Neural progenitor cell (in vitro differentiated cells): ENCODE measurements around the gene TMPRSS9.

Experiments used
- EZH2 ChIP-seq: fragments of 200-600 bp; sonication (generic); IDR thresholded peaks from 2 replicates; pipeline ENCODE4 v1.6.1; 2017; ENCODE audit warnings: antibody characterized with exemption, mild to moderate bottlenecking, moderate library complexity
- TF ChIP-seq, protein P1 (sequence below): fragments of 200-600 bp; sonication (generic); IDR thresholded peaks from 2 replicates; pipeline ENCODE4 v1.5.1; 2017; ENCODE audit warnings: antibody characterized with exemption, mild to moderate bottlenecking

DNA sequence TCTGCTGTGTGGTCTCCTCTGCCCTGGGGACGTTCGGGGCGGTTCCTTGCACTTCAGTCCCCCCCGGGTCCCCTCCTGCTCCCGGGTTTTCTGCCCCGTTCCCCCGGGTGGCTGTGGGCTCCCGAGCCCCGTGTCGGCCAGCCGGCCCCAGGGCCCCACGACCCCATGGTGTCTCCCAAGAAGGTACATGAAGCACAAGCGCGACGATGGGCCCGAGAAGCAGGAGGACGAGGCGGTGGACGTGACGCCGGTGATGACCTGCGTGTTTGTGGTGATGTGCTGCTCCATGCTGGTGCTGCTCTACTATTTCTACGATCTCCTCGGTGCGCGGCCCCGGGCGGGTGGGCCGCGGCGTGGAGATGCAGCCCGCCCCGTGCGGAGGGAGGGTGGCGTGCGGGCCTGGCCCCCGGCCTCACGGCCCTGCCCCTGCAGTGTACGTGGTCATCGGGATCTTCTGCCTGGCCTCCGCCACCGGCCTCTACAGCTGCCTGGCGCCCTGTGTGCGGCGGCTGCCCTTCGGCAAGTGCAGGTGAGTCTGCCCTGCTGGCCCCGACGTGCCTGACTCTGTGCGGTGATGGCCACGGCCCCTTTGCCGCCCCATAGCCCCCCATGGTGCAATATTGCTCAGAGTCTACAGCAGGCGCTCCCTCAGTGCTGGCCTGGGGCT is 20.3 kb upstream of the TMPRSS9 start:
- TF ChIP-seq, protein P1, sequence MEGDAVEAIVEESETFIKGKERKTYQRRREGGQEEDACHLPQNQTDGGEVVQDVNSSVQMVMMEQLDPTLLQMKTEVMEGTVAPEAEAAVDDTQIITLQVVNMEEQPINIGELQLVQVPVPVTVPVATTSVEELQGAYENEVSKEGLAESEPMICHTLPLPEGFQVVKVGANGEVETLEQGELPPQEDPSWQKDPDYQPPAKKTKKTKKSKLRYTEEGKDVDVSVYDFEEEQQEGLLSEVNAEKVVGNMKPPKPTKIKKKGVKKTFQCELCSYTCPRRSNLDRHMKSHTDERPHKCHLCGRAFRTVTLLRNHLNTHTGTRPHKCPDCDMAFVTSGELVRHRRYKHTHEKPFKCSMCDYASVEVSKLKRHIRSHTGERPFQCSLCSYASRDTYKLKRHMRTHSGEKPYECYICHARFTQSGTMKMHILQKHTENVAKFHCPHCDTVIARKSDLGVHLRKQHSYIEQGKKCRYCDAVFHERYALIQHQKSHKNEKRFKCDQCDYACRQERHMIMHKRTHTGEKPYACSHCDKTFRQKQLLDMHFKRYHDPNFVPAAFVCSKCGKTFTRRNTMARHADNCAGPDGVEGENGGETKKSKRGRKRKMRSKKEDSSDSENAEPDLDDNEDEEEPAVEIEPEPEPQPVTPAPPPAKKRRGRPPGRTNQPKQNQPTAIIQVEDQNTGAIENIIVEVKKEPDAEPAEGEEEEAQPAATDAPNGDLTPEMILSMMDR = no peak
- TF ChIP-seq EZH2 = no peak
